ENCODE measurements around the gene GRIP2.
A peak's percentile ranks its signal among the peaks of the same experiment; 100 is the strongest.

Gene GRIP2

GRCh38 chr3:14538451-14539088 is 1.6 kb downstream of the GRIP2 start:
- DNase-seq = no peak

DNA sequence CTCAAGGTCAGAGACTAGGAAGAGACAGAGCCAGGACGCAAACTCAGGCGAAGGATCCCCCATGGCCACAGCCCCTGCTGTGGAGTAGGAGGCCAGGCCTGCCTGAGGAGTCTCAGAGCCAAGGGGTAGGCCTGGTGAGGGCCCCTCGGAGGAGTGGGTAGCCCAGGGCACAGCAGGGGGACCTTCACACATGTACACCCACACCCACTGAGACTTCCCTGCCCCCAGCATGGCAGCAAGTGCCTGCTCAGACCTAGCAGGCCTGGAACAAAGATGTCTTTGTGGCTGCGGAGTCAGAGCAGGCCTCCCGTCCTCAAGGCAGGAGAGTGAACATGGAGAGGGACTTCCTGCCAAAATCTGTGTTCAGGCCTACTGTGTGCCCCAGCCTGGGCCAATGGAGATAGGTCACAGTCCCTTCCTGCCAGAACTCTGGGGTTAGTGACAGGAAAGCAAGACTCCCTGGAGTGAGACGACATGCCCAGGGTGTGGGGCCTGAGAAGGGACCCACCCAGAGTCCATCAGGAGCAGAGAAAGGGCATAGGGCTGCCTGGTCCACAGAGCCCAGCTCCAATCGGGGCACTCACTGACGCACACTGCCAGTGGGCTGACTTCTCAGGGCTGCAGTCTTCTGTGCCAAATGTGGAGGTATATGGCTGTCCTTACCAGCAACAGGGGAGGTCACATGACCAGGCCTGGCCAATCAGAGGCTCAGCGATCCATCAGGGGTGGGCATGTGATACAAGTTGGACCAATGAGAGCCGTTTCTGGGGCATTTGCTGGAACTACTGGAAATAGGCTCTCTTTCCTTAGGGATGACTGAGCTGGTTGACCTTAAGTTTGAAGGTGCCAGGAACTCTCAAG is 2.3 kb downstream of the GRIP2 start:
- DNase-seq = no peak

DNA sequence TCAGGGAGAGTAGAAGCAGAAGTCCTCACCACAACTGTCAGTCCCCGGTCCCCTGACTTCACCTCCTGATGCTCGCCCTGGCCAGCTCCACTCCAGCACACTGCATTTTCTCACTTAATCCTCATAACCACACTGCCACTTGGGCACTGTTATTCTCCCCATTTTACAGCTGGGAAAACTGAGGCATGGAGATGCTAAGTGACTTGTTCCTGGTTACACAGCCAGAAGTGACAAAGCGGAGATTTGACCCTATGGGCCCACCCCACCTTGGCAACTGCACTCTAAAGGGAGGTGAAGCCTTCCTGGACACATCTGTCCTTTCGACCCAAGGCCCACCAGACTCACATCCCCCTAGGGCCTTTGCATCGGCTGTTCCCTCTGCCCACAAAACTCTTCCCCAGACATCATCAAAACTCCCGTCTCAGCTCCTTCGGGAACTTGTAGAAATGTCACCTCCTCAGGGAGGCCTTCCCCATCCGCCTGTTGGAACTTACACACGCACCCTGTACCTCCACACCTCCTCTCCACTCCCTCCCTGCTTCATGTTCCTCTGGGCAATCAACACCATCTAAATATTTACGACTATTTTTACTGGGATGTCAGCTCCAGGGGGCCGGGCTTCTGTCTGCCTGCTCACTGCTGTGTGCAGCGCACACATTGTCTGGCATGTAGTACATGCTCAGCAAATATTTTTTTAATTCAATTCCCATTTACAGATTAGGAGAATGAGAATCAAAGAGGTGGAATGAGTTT is 3.1 kb downstream of the GRIP2 start:
- no peak for DNase-seq

DNA sequence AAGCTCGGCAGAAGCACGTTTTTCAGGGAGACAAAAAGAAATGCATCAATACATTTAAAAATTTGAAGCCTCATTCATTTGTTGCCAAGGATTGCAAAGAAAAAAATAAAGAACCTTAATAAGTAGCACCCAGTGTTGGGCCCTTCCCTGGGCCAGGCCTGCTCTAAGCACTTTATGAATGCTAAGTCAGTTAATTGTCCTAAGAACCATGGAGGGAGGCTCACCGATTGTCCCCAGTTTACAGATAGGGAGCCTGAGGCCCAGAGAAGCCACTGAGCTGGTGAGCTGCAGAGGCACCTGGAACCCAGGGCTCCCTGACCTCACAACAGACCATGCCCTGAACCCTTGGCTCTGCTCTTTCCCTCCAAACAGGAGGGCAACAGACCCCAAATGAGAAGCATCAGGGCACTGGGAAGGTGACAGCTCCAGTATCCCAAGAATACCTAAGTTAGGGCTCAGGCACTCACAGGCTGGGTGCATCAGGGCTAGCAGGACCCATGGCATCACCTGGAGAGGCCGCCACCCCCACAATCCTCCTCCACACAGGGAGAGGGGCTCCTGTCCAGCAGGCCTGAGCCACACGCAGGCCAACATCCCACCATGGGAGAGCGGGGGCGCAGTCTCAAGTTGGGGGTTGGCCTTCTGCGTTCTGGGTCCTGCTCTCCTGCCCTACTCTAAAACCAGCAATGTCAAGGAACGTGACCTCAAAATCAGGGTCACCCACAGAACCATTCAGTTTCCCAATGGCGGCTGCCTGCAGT is 3.9 kb downstream of the GRIP2 start:
- DNase-seq = no peak

GRCh38 chr3:14535616-14536015 is 4.5 kb downstream of the GRIP2 start:
- no peak for DNase-seq

DNA sequence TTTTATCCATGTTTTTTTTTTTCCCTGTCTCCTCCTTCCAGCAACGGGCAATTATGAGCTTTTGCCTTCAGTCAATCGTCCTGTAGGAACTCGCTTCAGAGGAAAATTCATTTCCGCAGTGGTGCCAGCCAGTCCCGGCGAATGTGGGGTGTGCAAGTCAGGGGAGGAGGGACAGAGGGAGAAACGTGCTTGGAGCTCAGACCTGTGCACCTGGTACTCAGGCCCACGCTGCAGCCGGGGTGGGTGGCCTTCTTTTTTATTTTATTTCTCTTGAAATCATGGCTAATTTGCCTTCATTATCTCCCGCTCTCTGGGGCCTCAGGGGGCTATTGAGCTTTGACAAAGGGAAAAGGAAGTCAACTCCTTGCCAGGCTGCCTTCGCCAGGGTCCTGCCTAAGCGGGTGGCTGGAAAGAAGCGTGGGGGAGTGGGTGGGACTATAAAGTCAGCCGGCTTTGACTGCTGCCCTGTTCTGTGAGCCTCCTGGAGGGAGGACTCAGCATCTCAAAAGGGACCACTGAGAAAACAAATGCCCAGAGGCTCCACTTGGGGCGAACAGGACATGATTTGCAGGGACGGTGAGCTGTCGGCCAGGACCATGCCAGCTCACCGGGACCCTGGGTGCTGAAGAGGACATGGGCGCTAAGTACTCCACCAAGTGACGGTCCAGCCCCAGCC is 5.5 kb downstream of the GRIP2 start:
- peak in 2 of 3 experiments; percentile 27 to 60 for DNase-seq

DNA sequence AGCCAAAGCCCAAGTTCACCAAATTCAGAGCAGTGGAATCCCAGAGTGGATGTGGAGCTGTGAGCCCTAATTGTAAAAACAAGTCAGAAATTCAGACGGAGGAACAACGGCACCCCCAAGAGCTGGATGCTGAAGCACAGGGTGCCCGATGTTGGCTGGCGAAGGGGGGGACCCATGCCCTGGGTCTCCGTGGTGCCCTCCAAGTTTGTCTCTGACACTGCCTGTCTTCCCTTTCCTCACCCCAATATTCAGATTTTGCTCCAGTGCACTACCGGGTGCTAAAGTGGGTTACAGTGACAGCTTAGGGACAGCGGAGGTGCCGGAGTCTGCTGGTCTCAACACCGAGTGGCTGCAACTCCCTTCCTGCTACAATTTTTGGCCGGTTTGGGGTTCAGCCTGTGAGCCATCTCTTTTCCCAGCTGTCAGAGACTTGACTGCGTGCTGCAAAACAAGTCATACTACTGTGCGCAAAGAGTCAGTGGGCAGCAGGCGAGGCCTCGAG is 6.6 kb downstream of the GRIP2 start:
- DNase-seq = no peak

- peak in 1 of 3 experiments; percentile 24 for DNase-seq
These were observed 7.3 kb downstream of the GRIP2 start for GRCh38 chr3:14532691-14533456.

- no peak for DNase-seq
These were observed 8.2 kb downstream of the GRIP2 start for GRCh38 chr3:14531856-14532395.

DNA sequence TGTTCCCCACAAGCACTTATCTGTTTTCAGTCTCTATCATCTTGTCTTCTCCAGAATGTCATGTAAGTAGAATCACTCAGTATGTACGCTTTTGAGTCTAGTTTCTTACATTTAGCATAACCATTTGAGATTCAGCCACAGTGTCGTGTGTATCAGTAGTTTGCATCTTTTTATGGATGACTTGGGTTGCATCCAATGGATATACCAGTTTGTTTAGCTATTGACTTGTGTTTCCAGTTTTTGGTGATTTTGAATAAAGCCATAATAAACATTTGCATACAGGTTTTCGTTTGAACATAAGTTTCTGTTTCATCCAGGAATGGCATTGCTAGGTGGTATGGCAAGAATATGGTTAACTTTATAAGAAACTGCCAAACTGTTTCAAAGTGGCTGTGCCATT is 12.1 kb downstream of the GRIP2 start:
- no peak for DNase-seq

DNA sequence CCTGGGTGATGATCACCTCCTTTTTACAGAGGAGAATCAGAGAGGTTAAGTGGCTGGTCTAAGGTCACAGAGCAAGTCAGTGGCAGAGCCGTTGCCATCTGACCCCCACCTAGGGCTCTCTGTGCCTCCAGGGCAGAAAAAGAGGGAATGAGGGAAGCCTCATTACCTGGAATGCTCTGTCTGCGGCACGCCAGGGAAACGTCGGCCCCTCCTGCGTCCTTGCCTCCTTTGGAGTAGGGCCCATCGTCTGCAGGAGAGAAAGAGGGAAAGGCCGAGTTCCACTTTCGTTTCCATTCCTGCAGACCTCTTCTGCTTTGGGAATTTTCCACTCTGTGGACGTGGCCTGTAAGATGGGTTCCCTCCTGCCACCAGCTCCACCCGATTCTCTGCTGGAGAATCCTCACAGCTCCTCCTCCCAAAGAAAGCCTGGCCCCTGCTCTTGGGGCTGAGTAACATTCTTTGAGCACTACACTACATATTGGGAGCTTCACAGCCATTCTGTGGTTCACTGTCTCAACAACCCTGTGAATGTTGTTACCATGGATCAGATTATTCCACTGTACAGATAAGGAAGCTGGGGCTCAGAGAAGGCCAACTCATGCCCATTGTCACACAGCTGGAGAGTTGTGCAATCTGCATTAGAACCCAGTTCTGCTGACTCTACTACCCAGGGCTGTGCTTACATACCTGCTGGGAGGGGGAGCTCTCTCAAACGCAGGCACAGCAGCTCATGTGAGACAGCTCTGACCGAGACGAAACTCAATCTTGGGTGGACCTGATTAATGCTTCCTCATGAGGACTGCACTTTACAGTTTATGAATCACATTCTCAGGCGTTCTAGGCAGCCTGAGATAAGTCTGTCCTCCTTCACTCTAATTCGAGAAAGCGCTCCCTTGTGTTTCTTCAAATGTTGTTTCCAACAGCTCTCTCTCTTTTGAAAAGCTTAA is 14.2 kb downstream of the GRIP2 start:
- no peak for DNase-seq

DNA sequence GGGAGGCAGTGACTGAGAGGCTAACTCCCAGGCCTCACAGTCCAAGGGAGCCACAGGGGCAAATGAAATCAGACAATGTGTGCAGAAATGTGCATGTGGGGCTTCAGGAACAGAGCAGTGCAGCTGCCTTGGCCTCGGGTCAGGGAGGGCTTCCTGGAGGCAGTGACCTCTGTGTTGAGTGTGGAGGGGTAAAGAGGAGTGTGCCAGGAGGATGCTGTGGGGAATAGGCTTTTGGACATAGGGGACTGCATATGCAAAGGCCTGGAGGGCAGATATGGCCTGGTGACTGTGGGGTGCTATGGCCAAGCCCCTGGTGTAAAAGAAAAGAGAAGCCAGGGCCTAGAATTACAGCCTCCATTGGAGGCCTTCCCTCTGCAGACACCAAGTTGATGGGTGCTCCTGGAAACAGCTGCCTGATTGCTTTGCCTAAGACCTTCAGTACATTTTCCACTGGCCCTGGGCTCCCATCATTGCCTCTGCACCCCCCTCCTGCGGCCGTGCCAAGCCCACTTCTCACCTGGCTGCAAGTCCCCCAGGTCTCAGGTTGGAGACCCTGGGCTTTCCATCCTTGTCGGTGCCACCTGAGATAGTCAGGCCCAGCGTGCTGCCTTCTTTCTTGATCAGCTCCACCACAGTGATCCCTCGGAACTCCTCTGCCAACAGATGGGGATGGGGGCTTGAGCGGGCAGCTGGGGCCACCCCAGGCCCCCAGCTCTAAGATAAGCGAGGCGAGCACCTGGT is 15.1 kb downstream of the GRIP2 start:
- no peak for DNase-seq

- DNase-seq = no peak
These were observed 15.8 kb downstream of the GRIP2 start for GRCh38 chr3:14524311-14524711.

DNA sequence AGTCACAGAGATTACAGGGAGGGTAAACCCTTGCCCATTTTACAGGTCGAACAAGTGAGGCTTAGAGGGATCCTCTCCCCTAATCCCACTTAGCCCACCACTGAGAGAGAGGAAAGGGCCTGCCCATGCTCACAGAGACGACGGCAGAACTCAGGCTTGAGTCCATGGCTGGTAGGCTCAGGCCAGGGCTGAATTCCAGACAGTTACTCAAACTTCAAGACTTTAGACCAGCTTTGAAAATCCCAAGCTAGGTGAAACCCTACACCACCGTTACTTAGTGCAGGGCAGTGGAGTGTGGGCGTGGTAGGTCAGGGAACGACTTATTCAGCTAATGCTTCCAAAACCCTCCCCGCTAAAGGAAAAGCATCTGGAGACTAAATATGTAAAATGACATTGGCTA is 16.4 kb downstream of the GRIP2 start:
- no peak for DNase-seq

GRCh38 chr3:14522768-14523167 is 17.4 kb downstream of the GRIP2 start:
- no peak for DNase-seq

GRCh38 chr3:14522129-14522691 is 17.9 kb downstream of the GRIP2 start:
- no peak for DNase-seq

GRCh38 chr3:14521611-14522010 is 18.5 kb downstream of the GRIP2 start:
- no peak for DNase-seq

DNA sequence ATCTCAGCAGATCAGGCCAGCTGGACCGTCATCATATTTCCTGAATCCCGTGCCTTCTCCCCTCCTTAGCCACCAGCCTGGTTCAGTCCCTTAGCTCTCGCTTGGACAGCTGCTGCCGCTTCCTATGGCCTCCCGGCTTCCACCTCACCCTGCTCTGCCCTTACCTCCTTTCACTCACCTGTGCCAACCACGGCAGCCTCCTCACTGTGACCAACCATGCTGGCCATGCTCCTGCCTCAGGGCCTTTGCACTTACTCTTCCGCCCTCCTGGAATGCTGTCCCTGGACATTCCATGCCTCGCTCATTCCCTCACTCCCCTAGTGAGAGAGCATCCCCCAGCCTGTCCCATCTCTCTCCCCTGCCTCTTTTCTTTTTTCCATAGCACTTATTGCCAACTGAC is 19.2 kb downstream of the GRIP2 start:
- DNase-seq = no peak

DNA sequence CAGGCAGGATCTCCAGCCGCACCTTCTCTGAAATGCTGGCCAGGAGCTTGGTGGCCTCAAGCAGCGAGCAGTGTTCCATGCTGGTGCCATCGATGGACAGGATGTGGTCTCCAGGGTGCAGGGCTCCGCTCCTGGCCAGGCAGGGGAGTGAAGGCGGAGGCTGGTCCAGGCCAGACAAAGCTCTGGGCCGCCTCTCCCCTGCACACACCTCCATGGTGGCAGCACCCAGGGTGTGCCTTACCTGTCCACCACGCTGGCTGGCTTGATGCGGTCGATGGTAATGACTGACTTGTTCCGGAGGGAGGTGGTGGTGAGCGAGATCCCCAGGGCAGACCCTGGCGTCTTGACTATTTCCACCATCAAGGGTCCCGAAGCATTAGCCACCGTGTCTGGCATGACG is 20.0 kb downstream of the GRIP2 start:
- DNase-seq = no peak

All from NCI-H1417 (cell line).